HG03066 (cell line): Measurements from ENCODE around the gene CPPED1.
"Not testable (repeated sequence)": the region's sequence is repeated elsewhere in the genome, so short reads cannot be mapped to it uniquely, and the experiment has no call there.

Experiments
- ATAC-seq: cut with Tn5 transposase; IDR thresholded peaks from one replicate; pipeline ENCODE4 v1.9.1; 2021; ENCODE audit warnings: low read depth; ENCODE audit not compliant: unreplicated experiment

The CPPED1 gene, protein sequence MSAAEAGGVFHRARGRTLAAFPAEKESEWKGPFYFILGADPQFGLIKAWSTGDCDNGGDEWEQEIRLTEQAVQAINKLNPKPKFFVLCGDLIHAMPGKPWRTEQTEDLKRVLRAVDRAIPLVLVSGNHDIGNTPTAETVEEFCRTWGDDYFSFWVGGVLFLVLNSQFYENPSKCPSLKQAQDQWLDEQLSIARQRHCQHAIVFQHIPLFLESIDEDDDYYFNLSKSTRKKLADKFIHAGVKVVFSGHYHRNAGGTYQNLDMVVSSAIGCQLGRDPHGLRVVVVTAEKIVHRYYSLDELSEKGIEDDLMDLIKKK

DNA sequence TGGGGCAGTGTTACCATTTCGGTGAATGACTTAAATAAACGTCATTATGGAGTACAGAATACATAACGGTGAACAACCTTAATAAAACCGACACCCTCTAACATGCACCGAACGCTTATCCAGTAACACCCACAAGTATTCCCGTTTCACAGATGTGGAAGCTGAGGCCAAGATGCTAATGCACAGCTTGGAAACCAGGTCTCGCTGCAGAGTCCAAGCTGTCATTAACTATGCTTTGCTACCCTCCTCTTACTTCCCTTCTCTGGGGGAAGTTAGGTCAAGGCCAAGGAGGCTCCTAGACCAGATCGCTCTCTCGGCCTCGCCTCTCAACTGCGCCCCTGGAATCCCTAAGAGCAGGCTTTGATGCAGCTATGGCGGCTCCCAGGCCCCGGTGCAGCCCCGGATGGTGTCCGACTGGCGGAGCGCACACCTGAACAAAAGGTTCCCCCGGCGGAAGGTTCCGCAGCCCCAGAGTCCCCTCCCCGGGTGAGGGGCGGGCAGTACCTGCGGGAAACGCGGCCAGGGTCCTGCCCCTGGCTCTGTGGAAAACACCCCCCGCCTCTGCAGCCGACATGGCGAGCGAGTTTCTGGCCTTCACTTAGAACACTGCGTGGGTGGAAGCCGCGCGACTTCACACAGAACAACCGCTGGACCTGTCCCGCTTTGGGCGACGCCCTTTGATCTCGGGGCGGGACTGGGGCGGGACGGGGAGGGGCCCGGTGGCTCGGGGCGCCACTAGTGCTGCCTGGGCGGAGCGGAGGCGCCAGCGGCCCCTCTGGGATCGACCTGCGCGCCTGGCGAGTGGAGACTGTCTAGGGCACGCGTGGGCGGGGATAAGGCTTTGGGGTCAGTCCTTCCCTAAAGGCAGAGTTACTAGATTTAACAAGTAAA lies at the start of gene CPPED1:
CPPED1 (minus strand) TSS at position 685 of the 891 bp plus-strand sequence; CDS start at position 574, 111 bp downstream.
- peak; percentile 74 for ATAC-seq

DNA sequence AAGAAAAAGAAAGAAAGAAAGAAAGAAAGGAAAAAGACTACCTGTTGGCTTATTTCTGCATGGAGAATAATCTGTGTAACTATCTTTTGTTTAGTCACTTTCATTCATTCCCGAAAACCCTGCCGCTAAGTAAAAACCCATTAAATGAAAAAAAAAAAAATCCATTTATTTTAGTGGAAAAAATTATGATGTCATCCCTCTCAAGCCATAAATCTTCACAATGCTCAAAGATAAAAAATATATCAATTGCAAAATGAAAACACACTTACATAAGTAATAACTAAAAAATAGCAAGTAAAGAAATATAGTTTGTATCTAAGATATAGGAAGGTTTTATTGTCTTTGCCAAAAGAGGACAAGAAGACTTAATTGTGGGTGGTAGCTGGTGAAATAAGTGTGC lies 46.5 kb upstream of the CPPED1 start:
- no peak for ATAC-seq

DNA sequence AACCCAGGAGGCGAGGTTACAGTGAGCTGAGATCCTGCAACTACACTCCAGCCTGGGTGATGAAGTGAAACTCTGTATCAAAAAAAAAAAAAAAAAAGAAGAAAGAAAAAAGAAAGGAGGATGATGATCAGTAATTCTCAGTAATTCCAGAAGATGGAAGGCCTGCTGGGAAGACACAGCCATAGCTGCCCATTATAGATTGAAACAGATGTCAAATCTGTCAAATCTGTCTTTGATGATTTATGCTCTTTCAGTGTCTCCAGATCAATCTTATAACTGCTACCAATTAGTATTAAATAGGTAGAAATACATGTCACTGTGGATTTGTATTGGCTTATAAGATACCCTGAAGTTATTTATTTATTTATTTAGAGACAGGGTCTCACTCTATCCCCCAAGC lies 42.9 kb upstream of the CPPED1 start:
- no peak for ATAC-seq

DNA sequence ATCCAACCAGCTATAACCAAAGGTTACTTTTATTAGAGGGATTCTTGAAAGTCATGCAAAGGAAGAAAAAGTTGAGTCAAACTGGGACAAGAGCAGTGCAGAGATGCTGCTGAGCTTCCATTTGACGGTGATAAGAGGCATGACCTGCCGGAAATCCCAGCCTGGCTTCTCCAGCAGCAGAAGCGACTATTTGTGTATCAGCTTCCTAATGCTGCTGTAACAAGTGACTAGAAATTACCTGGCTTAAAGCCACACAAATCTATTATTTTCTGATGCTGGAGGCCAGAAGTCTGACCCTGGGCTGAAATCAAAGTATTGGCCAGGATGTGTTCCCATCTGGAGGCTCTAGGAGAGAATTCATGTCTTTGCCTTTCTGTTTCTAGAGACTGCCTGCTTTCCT lies 41.6 kb upstream of the CPPED1 start:
- ATAC-seq = no peak

DNA sequence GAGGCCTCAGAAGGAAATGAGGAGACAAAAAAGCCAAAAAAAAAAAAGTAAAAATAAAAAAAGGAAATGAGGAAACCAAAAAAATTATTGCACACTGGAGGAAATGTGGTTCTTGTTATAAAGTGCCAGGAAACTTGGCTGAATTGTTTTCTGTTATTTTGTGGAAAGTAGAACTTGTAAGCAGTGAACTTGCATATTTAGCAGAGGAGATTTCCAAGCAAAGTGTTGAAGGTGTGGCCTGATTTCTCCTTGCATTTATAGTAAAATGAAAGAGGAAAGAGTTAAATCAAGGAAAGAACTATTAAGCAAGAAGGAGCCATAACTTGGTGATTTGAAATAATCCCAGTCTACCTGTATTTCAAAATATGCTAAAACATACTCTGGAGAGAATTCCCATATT lies 34.1 kb upstream of the CPPED1 start:
- no peak for ATAC-seq

DNA sequence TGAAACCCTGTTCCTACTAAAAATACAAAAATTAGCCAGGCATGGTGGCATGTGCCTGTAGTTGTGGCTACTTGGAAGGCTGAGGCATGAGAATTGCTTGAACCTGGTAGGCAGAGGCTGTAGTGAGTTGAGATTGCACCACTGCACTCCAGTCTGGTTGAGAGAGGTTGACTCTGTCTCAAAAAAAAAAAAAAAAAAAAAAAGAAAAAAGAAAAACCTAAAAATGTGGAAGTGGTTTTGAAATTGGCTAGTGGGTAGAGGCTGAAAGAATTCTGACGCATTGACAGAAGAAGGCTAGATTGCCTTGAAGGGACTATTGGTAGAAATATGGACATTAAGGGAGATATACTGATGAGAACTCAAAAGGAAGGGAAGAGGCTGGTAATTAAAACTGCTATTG lies 33.6 kb upstream of the CPPED1 start:
- no peak for ATAC-seq

DNA sequence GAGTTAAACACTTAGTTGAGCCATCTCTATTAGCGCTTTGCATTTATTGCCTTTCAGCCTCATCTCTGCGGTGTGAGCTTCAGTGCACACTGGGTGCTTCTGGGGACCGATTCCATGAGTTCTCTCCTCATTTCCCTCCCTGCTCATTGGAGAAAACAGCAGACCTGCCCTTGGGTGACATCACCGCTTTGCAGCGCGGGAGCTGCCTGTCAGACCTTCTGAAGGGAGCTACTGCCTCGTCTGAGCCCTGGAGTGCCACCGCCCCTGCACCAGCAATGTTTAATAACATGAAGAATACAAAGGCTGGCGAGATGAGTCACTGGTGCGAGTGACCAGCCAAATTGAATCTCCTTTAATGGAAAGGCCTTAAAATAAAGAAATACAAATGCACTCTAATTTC lies 30.2 kb upstream of the CPPED1 start:
- ATAC-seq = no peak

DNA sequence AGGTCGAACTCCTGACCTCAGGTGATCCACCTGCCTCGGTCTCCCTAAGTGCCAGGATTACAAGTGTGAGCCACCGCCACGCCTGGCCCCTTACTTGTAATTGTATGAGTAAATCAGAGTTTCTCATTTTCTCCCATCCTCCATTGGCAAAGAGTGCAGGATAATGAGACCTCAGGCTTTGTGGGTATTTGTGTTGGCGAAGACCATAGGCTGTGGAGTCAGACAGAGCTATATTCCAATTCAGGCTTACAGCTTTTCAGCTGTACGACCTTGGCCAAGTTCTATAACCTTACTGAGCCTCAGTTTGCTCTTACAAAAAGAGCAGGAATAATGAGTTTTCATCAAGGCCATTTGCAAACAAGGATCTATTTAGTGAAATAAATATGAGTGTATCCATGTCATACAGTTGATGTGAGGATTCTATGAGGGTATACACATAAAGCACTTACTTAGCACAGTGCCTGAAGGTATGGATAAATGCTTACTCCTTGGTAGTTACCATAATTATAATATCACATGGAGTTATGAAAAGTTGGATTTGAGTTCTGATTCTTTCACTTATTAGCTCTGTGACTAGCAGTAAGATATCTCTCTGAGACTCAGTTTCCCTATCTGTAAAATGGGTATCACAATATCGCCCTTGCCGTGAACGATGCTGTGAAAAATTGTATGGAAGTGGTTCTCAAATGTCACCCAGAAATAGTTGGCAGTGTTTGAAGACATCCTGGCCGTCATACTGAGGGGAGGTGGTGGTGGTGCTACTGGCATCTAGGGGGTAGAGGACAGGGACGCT lies 25.6 kb upstream of the CPPED1 start:
- ATAC-seq = no peak

DNA sequence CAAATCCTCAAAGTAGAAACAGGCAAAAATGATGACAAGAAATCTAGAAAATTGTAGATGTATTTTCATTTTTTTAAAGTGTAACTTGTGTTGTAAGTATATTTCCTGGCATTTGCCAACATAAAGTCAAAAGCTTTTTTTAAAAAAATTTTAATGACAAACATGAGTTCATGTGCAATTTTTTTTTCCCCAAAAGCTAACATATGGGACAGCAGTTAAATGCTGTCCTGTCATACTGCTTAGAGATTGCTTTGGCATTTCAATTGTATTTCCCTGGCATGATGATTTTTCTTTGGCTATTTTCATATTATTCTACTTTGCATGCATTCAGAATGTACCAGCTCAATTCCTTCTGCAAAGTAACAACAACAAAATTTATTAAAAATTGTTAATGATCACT lies 24.5 kb upstream of the CPPED1 start:
- no peak for ATAC-seq

DNA sequence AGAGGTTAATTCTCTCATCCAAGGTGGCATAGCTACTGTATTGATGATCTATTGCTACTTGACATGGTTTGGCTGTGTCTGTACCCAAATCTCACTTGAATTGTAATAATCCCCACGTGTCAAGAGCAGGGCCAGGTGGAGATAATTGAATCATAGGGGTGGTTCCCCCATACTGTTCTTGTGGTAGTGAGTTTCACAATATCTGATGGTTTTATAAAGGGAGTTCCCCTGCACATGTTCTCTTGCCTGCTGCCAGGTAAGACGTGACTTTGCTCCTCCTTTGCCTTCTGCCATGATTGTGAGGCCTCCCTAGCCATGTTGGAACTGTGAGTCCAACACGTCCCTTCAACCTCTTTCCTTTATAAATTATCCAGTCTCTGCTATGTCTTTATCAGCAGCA lies 22.9 kb upstream of the CPPED1 start:
- ATAC-seq = no peak

DNA sequence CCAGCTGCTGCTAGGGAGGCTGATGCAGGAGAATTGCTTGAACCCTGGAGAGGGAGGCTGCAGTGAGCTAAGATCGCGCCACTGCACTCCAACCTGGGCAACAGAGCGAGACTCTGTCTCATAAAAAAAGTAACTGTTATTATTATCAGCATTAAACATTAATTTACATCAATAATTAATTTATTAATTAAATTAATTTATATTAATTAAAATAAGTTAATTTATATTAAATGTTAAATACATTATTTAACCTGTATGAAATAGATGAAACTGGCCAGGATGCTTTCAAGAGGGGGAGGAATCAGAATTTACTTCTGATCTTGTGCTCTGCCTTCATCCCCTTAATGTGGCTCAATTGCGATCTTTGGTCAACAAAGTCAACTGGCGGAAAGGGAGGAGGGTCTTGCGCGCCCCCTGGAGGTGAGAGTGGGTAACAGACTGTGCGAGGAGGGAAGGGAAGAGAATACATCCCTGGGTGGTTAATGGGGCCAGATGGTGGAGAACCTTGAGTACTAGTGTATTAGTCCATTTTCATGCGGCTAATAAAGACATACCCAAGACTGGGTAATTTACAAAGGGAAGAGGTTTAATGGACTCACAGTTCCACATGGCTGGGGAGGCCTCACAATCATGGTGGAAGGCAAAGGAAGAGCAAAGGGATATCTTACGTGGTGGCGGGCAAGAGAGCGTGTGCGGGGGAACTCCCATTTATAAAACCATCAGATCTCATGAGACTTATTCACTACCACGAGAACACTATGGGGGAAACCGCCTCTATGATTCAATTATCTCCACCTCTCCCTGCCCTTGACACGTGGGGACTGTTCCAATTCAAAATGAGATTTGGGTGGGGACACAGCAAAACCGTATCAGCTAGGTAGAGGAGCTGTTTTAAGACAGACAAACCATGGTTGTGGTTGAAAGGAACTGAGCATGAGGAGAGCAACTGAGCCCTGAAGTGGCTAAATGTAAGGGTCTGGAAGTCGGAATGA lies 15.7 kb upstream of the CPPED1 start:
- ATAC-seq = no peak

DNA sequence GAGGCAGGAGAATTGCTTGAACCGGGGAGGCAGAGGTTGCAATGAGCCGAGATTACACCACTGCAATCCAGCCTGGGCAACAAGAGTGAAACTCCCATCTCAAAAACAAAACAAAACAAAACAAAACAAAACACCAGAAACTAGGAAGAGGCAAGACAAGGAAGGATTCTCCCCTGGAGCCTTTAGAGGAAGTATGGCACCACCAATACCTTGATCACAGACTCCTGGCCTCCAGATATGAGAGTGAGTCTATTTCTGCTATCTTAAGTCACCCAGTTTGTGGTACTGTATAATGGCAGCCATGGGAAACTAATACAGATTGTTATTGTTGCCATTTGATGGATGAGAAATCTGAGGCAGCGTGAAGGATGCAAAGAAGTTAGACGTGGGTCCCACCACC lies 14.6 kb upstream of the CPPED1 start:
- no peak for ATAC-seq

DNA sequence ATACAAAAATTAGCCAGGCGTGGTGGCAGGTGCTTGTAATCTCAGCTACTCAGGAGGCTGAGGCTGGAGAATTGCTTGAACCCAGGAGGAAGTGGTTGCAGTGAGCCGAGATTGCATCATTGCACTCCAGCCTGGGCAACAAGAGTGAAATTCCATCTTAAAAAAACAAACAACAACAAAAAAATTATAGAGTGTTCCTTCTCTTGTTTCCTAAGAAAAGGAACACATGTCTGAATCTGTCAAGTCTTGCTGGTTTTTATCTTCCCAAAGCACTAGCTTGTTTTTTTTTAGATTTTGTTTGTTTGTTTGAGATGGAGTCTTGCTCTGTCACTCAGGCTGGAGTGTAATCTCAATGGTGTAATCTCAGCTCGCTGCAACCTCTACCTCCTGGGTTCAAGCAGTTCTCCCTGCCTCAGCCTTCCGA lies 13.1 kb upstream of the CPPED1 start:
- ATAC-seq = not testable (repeated sequence)

DNA sequence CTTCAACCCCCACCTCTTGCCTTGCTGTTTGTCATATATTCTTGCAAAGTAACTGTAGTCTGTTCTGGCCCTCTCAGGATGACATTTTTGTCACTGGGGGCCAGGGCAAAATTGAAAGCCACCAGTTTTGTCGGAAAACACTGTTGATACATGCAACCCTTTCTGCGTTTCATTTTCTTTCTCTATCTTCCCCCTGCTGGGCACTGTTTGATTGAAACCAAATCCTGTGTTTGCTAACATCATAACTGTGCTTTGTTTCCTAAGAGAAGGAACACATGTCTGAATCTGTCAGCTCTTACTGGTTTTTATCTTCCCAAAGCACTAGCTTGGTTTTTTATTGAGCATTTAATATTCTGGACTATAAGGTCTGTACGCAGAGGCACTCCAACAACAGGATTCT lies 11.7 kb upstream of the CPPED1 start:
- ATAC-seq = no peak

DNA sequence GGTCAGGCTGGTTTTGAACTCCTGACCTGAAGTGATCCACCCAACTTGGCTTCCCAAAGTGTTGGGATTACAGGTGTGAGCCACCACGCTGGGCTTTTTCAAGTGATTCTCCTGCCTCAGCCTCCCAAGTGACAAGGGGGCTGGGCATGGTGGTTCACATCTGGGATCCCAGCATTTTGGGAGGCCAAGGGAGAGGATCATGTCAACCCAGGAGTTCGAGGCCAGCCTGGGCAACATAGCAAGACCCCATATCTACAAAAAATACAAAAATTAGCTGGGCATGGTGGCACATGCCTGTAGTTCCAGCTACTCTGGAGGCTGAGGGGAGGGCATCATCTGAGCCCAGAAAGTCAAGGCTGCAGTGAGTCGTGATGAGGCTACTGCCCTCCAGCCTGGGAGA lies 10.0 kb upstream of the CPPED1 start:
- ATAC-seq = not testable (repeated sequence)

DNA sequence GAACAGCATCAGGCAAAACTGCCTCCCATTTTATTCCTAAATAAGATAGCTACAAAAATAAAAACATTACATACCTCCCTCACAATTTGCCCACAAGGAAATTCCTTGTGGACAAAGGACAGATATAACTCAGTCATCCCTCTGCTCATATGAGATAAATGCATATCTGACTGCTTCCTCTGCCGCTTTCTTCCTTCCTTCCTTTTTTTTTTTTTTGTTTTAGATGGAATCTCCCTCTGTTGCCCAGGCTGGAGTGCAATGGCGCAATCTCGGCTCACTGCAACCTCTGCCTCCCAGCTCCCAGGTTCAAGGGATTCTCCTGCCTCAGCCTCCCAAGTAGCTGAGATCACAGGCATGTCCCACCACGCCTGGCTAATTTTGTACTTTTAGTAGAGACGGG lies 9.6 kb upstream of the CPPED1 start:
- ATAC-seq = not testable (repeated sequence)

DNA sequence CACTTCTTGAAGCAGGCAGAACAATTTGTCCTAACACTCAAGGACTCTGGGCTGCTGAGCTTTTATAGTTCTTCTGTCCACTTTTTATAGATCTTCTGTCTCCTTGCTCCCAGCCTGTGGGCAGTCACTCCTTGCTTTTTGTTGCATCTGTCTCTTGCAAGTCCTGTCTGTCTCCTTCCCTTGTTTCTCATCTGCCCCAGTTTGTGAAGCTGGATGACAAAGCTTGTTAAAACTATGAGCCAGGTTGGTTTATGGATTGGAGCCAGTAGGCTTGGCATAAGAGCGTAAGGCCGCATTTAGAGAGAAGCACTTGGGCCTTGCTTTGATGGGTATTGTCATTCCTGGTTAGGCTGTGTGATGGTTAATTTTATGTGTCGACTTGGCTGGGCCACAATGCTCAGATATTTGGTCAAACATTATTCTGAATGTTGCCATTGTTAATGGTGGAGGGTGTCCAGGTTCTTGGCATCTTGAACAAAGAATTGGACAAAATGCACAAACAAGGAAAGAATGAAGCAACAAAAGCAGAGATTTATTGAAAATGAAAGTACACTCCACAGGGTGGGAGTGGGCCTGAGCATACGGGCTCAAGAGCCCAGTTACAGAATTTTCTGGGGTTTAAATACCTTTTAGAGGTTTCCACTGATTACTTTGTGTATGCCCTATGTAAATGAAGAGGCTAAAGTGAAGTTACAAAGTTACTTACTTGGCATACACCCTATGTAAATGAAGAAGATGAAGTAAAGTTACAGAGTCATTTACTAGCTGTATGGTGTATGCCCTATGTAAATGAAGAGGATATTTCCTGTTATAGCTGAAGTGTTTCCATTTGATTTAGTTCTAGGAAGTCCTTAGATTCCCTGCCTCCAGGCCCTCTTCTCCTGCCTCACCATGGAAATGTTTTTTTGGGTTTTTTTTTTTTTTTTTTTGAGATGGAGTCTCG lies 8.0 kb upstream of the CPPED1 start:
- no peak for ATAC-seq

DNA sequence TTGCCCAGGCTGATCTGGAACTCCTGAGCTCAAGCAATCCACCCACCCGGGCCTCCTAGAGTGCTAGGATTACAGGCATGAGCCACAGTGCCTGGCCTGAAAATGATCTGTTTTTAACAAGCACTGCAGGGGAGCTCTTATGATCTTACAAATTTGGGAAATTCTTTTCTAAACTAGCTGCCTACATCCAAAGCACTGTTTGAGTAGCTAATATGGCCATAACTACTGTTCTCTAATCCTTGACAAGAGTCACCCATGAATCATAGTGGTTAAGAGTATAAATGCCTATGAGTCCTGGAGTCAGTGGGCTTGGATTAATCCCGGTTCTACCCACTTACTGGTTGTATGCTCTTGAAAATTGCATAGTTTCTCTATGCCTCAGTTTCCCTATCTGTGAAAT lies 1.4 kb upstream of the CPPED1 start:
- no peak for ATAC-seq

DNA sequence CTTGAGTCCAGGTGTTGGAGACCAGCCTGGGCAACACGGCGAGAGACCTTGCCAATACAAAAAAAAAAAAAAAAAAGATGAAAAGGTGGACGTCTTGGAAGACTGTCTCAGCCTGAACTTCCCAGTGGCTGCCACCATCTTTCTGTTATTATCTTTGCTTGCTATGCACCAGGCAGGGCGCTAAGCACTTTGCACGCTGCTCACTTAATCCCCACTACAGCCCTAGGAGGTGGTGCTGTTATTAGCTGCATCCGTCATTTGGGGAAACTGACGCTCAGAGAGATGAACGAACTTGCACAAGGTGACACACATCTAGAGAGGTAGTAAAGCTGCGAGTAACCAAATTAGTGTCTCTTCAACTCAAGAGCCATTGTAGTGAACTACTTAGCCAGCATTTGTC lies 708 bp upstream of the CPPED1 start:
- ATAC-seq = no peak
